ENCODE data around the gene TET1. TPM values are rescaled to one million over a fixed set of nuclear protein-coding genes. Genes with fewer than 3 reads are reported as not detected.

TET1 gene
- total and polyA plus RNA-seq, 2 of the 13 experiments (the other 11 are each of a cell fraction or from before 2014, with no cell fraction given) = 6.9 to 7.3 TPM

GRCh38 chr10:68560186-68560942 is at the start of gene TET1 (continued):
- TF ChIP-seq ZNF646 (CRISPR knock-in tag; IDR thresholded peaks at IDR 0.05) (no peak), ARID2 (CRISPR knock-in tag; IDR thresholded peaks at IDR 0.05; ENCODE audit: borderline replicate concordance) (peak; percentile 75), ZNF274 (CRISPR knock-in tag; IDR thresholded peaks at IDR 0.05) (0 out of 2 replicates have a peak, but pooled peaks have one; percentile 40), PHF20 (CRISPR knock-in tag; IDR thresholded peaks at IDR 0.05) (peak; percentile 53; the same call in 1 of the 2 replicates), KMT2A (CRISPR knock-in tag; IDR thresholded peaks at IDR 0.05) (peak; percentile 89), ZNF232 (CRISPR knock-in tag; IDR thresholded peaks at IDR 0.05; ENCODE audit: borderline replicate concordance) (peak; percentile 48; the same call in 1 of the 2 replicates), ZNF761 (CRISPR knock-in tag; conservative IDR thresholded peaks at IDR 0.05) (peak; percentile 61), MYC (CRISPR knock-in tag; IDR thresholded peaks at IDR 0.05; ENCODE audit: borderline replicate concordance) (peak; percentile 27; the same call in 1 of the 2 replicates), BHLHE40 (IDR thresholded peaks at IDR 0.05; ENCODE audit: low read length) (0 out of 2 replicates have a peak, but pooled peaks have one; percentile 11), ZNF451 (CRISPR knock-in tag; IDR thresholded peaks at IDR 0.05) (no peak), ARNT (IDR thresholded peaks at IDR 0.05) (no peak), NR3C1 (CRISPR knock-in tag; IDR thresholded peaks at IDR 0.05) (no peak), PHF5A (CRISPR knock-in tag; IDR thresholded peaks at IDR 0.05; ENCODE audit: low read depth, unreplicated experiment) (no peak), ZNF746 (CRISPR knock-in tag; IDR thresholded peaks at IDR 0.05) (peak; percentile 53; the same call in 1 of the 2 replicates), SSRP1 (CRISPR knock-in tag; IDR thresholded peaks at IDR 0.05) (no peak), ETV6 (CRISPR knock-in tag; conservative IDR thresholded peaks at IDR 0.05) (no peak; the same call in 1 of the 2 replicates), ZFP36 (IDR thresholded peaks at IDR 0.05; ENCODE audit: borderline replicate concordance, low read depth, low read length, partially characterized antibody) (no peak), KDM1A (CRISPR knock-in tag; IDR thresholded peaks at IDR 0.05) (no peak)
- TF ChIP-seq, protein P1, sequence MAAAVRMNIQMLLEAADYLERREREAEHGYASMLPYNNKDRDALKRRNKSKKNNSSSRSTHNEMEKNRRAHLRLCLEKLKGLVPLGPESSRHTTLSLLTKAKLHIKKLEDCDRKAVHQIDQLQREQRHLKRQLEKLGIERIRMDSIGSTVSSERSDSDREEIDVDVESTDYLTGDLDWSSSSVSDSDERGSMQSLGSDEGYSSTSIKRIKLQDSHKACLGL (CRISPR knock-in tag; IDR thresholded peaks at IDR 0.05) = peak; percentile 74
- TF ChIP-seq, protein P2, sequence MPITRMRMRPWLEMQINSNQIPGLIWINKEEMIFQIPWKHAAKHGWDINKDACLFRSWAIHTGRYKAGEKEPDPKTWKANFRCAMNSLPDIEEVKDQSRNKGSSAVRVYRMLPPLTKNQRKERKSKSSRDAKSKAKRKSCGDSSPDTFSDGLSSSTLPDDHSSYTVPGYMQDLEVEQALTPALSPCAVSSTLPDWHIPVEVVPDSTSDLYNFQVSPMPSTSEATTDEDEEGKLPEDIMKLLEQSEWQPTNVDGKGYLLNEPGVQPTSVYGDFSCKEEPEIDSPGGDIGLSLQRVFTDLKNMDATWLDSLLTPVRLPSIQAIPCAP (CRISPR knock-in tag; IDR thresholded peaks at IDR 0.05; ENCODE audit: low read depth) = no peak
- TF ChIP-seq, protein P3, sequence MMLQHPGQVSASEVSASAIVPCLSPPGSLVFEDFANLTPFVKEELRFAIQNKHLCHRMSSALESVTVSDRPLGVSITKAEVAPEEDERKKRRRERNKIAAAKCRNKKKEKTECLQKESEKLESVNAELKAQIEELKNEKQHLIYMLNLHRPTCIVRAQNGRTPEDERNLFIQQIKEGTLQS (CRISPR knock-in tag; IDR thresholded peaks at IDR 0.05) = no peak; the same call in 1 of the 2 replicates

Data from HepG2 (cell line).